PC-9 (cell line): ENCODE measurements around the gene OSBPL8.

ENCODE experiments used
- EZH2 ChIP-seq: fragments of 200-600 bp; sonication (generic); IDR thresholded peaks from 2 replicates; pipeline ENCODE4 v1.8.0; 2017; ENCODE audit warnings: antibody characterized with exemption, low read depth
- TF ChIP-seq, protein P1 (sequence below): fragments of 200-600 bp; sonication (generic); conservative IDR thresholded peaks from 2 replicates; pipeline ENCODE4 v1.6.1; 2017; ENCODE audit warnings: mixed run types, antibody characterized with exemption, mild to moderate bottlenecking, moderate library complexity

DNA sequence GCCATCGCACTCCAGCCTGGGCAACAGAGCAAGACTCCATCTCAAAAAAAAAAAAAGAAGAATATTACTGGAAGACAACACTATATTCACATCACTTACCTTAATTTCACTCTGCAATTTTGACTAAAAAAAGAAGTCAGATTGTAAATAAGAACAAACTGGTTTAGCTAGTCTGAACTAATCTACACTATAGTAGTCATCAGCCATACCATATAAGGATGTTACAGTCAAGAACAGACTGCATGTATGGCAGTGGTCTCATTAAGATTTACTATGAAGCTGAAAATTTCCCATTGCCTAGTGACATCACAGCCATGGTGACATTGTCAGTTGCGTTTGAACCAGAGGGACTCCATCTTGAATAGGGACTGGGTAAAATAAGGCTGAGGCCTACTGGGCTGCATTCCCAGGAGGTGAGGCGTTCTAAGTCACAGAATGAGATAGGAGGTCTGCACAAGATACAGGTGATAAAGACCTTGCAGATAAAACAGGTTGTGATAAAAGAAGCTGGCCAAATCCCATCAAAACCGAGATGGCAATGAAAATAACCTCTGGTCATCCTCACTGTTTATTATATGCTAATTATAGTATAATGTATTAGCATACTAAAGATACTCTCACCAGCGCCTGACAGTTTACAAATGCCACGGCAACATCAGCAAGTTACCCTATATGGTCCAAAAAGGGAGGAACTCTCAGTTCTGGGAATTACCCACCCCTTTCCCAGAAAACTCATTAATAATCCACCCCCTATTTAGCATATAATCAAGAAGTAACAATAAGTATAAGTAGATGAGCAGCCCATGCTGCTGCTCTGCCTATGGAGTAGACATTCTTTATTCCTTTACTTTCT, 51.2 kb downstream of the OSBPL8 start:
- TF ChIP-seq, protein P1, sequence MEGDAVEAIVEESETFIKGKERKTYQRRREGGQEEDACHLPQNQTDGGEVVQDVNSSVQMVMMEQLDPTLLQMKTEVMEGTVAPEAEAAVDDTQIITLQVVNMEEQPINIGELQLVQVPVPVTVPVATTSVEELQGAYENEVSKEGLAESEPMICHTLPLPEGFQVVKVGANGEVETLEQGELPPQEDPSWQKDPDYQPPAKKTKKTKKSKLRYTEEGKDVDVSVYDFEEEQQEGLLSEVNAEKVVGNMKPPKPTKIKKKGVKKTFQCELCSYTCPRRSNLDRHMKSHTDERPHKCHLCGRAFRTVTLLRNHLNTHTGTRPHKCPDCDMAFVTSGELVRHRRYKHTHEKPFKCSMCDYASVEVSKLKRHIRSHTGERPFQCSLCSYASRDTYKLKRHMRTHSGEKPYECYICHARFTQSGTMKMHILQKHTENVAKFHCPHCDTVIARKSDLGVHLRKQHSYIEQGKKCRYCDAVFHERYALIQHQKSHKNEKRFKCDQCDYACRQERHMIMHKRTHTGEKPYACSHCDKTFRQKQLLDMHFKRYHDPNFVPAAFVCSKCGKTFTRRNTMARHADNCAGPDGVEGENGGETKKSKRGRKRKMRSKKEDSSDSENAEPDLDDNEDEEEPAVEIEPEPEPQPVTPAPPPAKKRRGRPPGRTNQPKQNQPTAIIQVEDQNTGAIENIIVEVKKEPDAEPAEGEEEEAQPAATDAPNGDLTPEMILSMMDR = no peak
- no peak for TF ChIP-seq EZH2
